Measurements from ENCODE around the gene SLITRK1.
A peak's percentile ranks its signal among the peaks of the same experiment; 100 is the strongest.

The SLITRK1 gene, protein sequence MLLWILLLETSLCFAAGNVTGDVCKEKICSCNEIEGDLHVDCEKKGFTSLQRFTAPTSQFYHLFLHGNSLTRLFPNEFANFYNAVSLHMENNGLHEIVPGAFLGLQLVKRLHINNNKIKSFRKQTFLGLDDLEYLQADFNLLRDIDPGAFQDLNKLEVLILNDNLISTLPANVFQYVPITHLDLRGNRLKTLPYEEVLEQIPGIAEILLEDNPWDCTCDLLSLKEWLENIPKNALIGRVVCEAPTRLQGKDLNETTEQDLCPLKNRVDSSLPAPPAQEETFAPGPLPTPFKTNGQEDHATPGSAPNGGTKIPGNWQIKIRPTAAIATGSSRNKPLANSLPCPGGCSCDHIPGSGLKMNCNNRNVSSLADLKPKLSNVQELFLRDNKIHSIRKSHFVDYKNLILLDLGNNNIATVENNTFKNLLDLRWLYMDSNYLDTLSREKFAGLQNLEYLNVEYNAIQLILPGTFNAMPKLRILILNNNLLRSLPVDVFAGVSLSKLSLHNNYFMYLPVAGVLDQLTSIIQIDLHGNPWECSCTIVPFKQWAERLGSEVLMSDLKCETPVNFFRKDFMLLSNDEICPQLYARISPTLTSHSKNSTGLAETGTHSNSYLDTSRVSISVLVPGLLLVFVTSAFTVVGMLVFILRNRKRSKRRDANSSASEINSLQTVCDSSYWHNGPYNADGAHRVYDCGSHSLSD

DNA sequence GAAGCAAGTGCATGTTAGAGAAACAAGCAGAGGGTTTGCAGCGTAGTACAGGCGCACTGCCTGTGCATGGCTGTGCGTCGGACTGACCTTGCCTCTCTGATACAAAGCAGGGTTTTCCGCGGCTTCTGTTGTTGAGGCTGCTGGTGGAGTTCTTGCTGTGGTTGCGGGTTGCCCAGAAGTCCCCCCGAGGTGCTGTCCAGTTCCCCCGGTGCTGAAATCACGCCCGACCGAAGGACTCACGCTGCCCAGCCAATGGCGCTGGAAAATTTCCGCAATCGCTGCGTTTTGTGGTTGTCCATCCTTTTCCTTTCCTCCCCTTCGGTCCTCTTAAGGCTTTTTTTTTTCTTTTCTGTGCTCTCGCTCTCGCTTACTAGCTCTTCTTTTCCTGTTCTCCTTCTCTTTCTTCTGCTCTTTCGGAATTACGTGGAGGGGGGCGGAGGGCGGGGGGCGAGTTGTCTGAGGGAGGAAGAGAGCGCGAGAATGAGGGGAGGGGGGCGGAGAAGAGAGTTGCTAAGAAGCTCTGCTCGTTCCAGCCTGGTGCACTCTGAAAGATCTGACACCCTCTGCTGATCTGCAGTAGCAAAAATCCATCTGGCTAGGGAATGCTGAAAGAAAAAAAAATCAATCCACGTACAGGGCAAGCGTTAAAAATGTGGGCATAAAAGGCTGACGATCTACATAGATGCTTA is at the start of gene SLITRK1:
SLITRK1 (minus strand) TSS at position 558 of the 689 bp plus-strand sequence. CDS start 967 bp downstream, outside the sequence.
- DNase-seq (ENCODE audit: low read depth) = peak; percentile 26
- TF ChIP-seq, protein P1, sequence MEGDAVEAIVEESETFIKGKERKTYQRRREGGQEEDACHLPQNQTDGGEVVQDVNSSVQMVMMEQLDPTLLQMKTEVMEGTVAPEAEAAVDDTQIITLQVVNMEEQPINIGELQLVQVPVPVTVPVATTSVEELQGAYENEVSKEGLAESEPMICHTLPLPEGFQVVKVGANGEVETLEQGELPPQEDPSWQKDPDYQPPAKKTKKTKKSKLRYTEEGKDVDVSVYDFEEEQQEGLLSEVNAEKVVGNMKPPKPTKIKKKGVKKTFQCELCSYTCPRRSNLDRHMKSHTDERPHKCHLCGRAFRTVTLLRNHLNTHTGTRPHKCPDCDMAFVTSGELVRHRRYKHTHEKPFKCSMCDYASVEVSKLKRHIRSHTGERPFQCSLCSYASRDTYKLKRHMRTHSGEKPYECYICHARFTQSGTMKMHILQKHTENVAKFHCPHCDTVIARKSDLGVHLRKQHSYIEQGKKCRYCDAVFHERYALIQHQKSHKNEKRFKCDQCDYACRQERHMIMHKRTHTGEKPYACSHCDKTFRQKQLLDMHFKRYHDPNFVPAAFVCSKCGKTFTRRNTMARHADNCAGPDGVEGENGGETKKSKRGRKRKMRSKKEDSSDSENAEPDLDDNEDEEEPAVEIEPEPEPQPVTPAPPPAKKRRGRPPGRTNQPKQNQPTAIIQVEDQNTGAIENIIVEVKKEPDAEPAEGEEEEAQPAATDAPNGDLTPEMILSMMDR (IDR thresholded peaks at IDR 0.05; ENCODE audit: insufficient read depth, low read depth, low read length, missing control alignments) = no peak

DNA sequence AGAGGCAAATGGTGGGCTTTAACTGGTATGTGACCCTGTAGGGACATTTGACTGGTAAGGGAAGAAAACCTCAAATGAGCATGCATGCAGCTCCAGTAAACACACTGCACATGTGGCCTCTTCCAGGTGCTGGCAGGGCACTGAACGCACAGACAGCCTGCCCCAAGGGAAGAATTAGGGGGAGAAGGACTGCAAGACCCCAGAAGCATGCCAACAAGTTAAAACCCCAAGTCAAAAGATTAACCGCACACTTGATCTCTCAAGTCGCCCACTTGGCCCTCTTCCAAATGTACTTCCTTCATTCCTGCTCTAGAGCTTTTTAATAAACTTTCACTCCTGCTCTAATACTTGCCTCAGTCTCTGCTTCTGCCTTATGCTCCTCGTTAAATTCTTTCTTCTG is 46.9 kb upstream of the SLITRK1 start:
- no peak overlapping the region for H3K4me3 ChIP-seq (ENCODE audit: low read depth, low read length)
- DNase-seq (ENCODE audit: low read depth) = no peak
- TF ChIP-seq, protein P1 (IDR thresholded peaks at IDR 0.05; ENCODE audit: insufficient read depth, low read depth, low read length, missing control alignments) = no peak

More for the DNA sequence above, at the start of gene SLITRK1:
- no peak within 1 kb of the TSS for H3K4me3 ChIP-seq (ENCODE audit: low read depth, low read length)

DNA sequence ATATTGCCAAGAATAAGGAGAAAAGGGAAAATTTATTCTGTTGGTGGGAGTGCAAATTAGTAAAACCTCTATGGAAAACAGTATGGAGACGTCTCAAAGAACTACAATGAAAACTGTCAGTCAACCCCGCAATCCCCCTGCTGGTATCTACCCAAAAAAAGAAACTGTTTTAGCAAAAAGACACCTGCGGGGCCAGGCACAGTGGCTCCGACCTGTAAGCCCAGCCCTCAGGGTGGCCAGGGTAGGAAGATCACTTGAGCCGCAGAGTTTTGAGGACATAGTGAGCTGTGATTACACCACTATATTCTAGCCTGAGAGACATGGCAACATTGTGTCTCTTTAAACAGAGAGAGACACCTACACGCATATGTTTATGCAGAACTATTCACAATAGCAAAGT is 37.5 kb upstream of the SLITRK1 start:
- DNase-seq (ENCODE audit: low read depth) = no peak
- H3K4me3 ChIP-seq (ENCODE audit: low read depth, low read length) = no peak overlapping the region
- TF ChIP-seq, protein P1 (IDR thresholded peaks at IDR 0.05; ENCODE audit: insufficient read depth, low read depth, low read length, missing control alignments) = no peak

DNA sequence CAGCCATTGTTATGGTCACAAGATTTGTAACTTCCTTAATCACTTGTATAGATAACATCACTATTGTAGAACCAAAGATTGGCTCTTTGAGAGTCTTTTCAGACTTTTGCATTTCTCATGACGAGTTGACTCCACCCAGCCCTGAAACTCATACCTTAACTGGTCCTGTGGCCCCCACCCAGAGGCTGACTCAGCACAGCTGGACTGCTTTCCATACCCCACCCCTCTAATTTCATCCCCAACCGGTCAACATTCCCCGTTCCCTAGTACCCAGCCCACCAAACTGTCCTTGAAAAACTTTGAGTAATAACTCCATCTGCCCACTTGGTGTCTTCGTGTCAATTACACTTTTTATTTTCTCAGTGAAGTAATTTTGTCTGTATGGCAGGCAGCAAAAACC is 32.1 kb upstream of the SLITRK1 start:
- H3K4me3 ChIP-seq (ENCODE audit: low read depth, low read length) = no peak overlapping the region
- DNase-seq (ENCODE audit: low read depth) = no peak
- TF ChIP-seq, protein P1 (IDR thresholded peaks at IDR 0.05; ENCODE audit: insufficient read depth, low read depth, low read length, missing control alignments) = no peak

DNA sequence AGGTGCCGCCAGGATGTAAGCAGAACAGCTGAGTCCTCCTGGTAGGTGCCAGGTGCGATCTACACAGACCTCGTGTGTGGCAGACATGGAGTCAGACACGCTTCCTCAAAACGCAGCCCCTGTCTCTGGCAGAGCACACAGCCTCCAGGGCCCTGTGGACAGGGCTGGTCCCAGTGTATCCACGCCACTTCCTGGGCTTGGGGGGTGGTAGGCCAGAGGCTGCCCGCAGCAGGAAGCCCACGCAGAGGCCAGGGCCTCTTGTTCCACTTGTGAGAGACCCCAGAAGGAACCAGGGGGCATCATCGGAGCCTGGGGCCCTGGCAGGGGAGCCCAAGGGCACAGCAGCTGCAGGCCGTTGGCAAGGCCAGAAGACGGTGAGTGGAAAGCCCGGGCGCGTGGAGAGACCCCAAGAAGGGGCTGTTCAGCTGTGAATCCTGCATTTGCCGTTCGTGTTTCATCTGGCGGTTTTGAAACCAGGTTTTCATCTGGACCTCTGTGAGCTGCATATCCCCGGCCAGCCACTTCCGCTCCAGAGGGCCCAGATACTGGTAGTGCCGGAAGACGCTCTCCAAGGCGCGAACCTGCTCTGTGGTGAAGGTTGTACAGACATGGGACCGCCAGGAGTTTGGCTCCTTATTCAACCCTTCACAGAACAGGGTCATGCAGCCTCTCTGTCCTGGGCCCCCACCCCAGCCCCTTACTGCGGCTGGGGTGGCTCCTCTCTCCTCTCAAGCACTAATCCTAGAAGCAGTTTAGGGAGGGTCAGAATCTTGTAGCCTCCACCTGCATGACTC is 25.1 kb upstream of the SLITRK1 start:
- TF ChIP-seq, protein P1 (IDR thresholded peaks at IDR 0.05; ENCODE audit: insufficient read depth, low read depth, low read length, missing control alignments) = no peak
- H3K4me3 ChIP-seq (ENCODE audit: low read depth, low read length) = no peak overlapping the region
- DNase-seq (ENCODE audit: low read depth) = no peak

DNA sequence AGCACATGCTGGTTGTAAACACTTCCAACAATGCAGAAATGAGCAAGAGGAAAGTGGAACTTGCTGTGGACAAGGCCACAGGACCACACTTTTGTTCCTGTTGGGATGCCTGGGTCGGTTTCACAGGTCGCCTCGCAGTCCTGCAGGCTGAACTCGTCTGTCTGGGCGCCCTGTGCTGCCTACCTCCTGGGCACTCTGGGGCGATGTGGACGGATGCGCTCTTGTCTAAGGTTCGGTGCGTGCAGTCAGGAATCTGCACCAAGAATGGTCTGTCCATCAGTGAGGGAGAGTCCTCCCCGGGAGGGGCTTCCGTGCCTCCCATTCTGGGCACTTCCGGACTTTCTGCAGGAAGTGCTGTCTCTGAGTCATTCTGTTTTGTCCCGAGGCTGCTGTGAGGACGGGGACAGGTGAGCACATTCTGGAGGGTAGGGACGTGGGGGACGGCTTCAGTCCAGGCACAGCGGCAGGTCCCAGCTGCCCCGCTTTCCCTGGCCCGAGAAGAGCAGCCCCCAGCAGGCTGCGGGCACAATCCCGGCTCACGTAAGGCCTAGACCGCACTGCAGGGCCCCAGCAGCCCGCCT is 24.1 kb upstream of the SLITRK1 start:
- no peak for DNase-seq (ENCODE audit: low read depth)
- TF ChIP-seq, protein P1 (IDR thresholded peaks at IDR 0.05; ENCODE audit: insufficient read depth, low read depth, low read length, missing control alignments) = no peak
- H3K4me3 ChIP-seq (ENCODE audit: low read depth, low read length) = no peak overlapping the region
